Mesenchymal stem cell (in vitro differentiated cells and primary cell): ENCODE results near the gene MRPL50.

ENCODE experiments used
- DNase-seq: peaks from one replicate; pipeline ENCODE4 v3.0.0-alpha.2; 2013
- H2AFZ ChIP-seq: one replicate; pipeline ENCODE4 v1.6.1; 2013; ENCODE audit warnings: low read depth, mild to moderate bottlenecking, control low read depth, inconsistent platforms, low read length, moderate library complexity
- H2AK5ac ChIP-seq: 2 replicates; pipeline ENCODE4 v1.6.1; 2013; ENCODE audit warnings: low read length, moderate library complexity, mild to moderate bottlenecking, inconsistent platforms; ENCODE audit not compliant: severe bottlenecking
- H2BK120ac ChIP-seq: one replicate; pipeline ENCODE4 v1.6.1; 2013; ENCODE audit warnings: low read depth, mild to moderate bottlenecking, inconsistent platforms, low read length, moderate library complexity
- H2BK12ac ChIP-seq, 2 experiments: one replicate each; pipeline ENCODE4 v1.6.1; 2013; ENCODE audit warnings: inconsistent platforms in 2 of 2, low read length in 2 of 2, mild to moderate bottlenecking in 2 of 2, moderate library complexity in 2 of 2, control low read depth in 1 of 2
- H2BK15ac ChIP-seq: one replicate; pipeline ENCODE4 v1.6.1; 2013; ENCODE audit warnings: mild to moderate bottlenecking, low read depth, inconsistent platforms; ENCODE audit not compliant: poor library complexity, severe bottlenecking
- H2BK5ac ChIP-seq: 2 replicates; pipeline ENCODE4 v1.6.1; 2013; ENCODE audit warnings: low read depth, mild to moderate bottlenecking, low read length, control low read depth, inconsistent platforms; ENCODE audit not compliant: poor library complexity, severe bottlenecking
- H3K14ac ChIP-seq, 2 experiments: one replicate each; pipeline ENCODE4 v1.6.1; 2013; ENCODE audit warnings: inconsistent platforms in 2 of 2, low read length in 2 of 2, control low read depth in 1 of 2, mild to moderate bottlenecking in 1 of 2, moderate library complexity in 1 of 2
- H3K18ac ChIP-seq, 2 experiments: one replicate each; pipeline ENCODE4 v1.6.1; 2013; ENCODE audit warnings: inconsistent platforms in 2 of 2, low read length in 2 of 2, control low read depth in 1 of 2, low read depth in 1 of 2, mild to moderate bottlenecking in 1 of 2
- H3K23ac ChIP-seq, 2 experiments: one replicate each; pipeline ENCODE4 v1.6.1; 2013; ENCODE audit warnings: inconsistent platforms in 2 of 2, low read length in 2 of 2, mild to moderate bottlenecking in 2 of 2, moderate library complexity in 2 of 2, control low read depth in 1 of 2
- H3K27ac ChIP-seq: 2 replicates; pipeline ENCODE4 v1.5.1; 2013; ENCODE audit warnings: mild to moderate bottlenecking, moderate library complexity, low read length, control low read depth, inconsistent platforms; ENCODE audit not compliant: poor library complexity, severe bottlenecking
- H3K27me3 ChIP-seq, 2 experiments: 2 replicates each; pipeline versions ENCODE4 v1.6.1 to v1.7.0; 2013; ENCODE audit warnings: low read length in 2 of 2, mild to moderate bottlenecking in 2 of 2, moderate library complexity in 2 of 2, control low read depth in 1 of 2, inconsistent platforms in 1 of 2; ENCODE audit not compliant: control insufficient read depth in 1 of 2, insufficient read depth in 1 of 2
- H3K36me3 ChIP-seq, 2 experiments: 2 replicates each; pipeline versions ENCODE4 v1.6.1 to v1.7.0; 2013; ENCODE audit warnings: low read length in 2 of 2, control low read depth in 1 of 2, inconsistent platforms in 1 of 2, low read depth in 1 of 2, mild to moderate bottlenecking in 1 of 2; ENCODE audit not compliant: insufficient read depth in 2 of 2, control insufficient read depth in 1 of 2
- H3K4ac ChIP-seq, 2 experiments: one replicate each; pipeline ENCODE4 v1.6.1; 2013; ENCODE audit warnings: inconsistent platforms in 2 of 2, low read length in 2 of 2, mild to moderate bottlenecking in 2 of 2, moderate library complexity in 2 of 2, control low read depth in 1 of 2, low read depth in 1 of 2
- H3K4me1 ChIP-seq: 2 replicates; pipeline ENCODE4 v1.6.1; 2013; ENCODE audit warnings: low read depth, low read length, control low read depth; ENCODE audit not compliant: control insufficient read depth, insufficient read depth
- H3K4me2 ChIP-seq: 2 replicates; pipeline ENCODE4 v1.6.1; 2013; ENCODE audit warnings: low read length, mild to moderate bottlenecking, inconsistent platforms; ENCODE audit not compliant: poor library complexity, severe bottlenecking
- H3K4me3 ChIP-seq, 2 experiments: 2 replicates each; pipeline versions ENCODE4 v1.5.1 to v1.7.0; 2013; ENCODE audit warnings: low read length in 2 of 2, mild to moderate bottlenecking in 2 of 2, control low read depth in 1 of 2, low read depth in 1 of 2; ENCODE audit not compliant: insufficient read depth in 1 of 2
- H3K79me1 ChIP-seq: replicated peaks from 2 replicates; pipeline ENCODE4 v1.6.1; 2013; ENCODE audit warnings: mild to moderate bottlenecking, control low read depth, low read length, inconsistent platforms; ENCODE audit not compliant: poor library complexity, severe bottlenecking
- H3K9ac ChIP-seq: 2 replicates; pipeline ENCODE4 v1.7.0; 2013; ENCODE audit warnings: mild to moderate bottlenecking, low read length, moderate library complexity
- H3K9me3 ChIP-seq: 2 replicates; pipeline ENCODE4 v1.7.0; 2013; ENCODE audit warnings: mild to moderate bottlenecking, low read length; ENCODE audit not compliant: control insufficient read depth
- H4K8ac ChIP-seq: one replicate; pipeline ENCODE4 v1.6.1; 2013; ENCODE audit warnings: inconsistent platforms, mild to moderate bottlenecking, low read length, moderate library complexity
- H4K91ac ChIP-seq: one replicate; pipeline ENCODE4 v1.6.1; 2013; ENCODE audit warnings: mild to moderate bottlenecking, low read length, inconsistent platforms
- WGBS: methylation state at CpG from one replicate; pipeline ENCODE4 v1.1.7; 2013; ENCODE audit warnings: mixed read lengths; 5-methylcytosine and 5-hydroxymethylcytosine counted together

Gene MRPL50

GRCh38 chr9:101432740-101433139, 34.3 kb upstream of the MRPL50 start:
- peaks cover 3 to 6% of the 10 kb centered on the region in 2 experiments for H3K27me3 ChIP-seq
- no peak overlapping the region for H2BK15ac ChIP-seq
- no peak overlapping the region for H2BK120ac ChIP-seq
- H3K4me1 ChIP-seq, result no peaks in the 10 kb centered on the region
- H3K4ac ChIP-seq, result no peak overlapping the region
- WGBS, result 73% methylated on average over 1 of the region's 1 CpG
- no peak overlapping the region for H4K8ac ChIP-seq
- no peak overlapping the region for H3K14ac ChIP-seq
- no peak overlapping the region for H3K4me2 ChIP-seq
- no peak overlapping the region for H3K27ac ChIP-seq
- H3K36me3 ChIP-seq, result no peaks in the 10 kb centered on the region
- H2BK12ac ChIP-seq, result no peak overlapping the region
- no peaks in the 10 kb centered on the region for H3K9me3 ChIP-seq
- H3K4me3 ChIP-seq, result no peak overlapping the region
- H3K79me1 ChIP-seq, result no peaks in the 10 kb centered on the region
- H3K18ac ChIP-seq, result no peak overlapping the region
- no peak overlapping the region for H2AK5ac ChIP-seq
- no peak overlapping the region for H3K23ac ChIP-seq
- H4K91ac ChIP-seq, result no peak overlapping the region
- no peak overlapping the region for H3K9ac ChIP-seq
- H2BK5ac ChIP-seq, result no peak overlapping the region
- DNase-seq, result no peak
- H2AFZ ChIP-seq, result no peak overlapping the region

GRCh38 chr9:101432171-101432570, 33.8 kb upstream of the MRPL50 start:
- H4K91ac ChIP-seq, result no peak overlapping the region
- no peak overlapping the region for H2AFZ ChIP-seq
- H3K23ac ChIP-seq, result no peak overlapping the region
- H2BK12ac ChIP-seq, result no peak overlapping the region
- no peak overlapping the region for H2BK5ac ChIP-seq
- H3K9me3 ChIP-seq, result no peaks in the 10 kb centered on the region
- no peaks in the 10 kb centered on the region for H3K36me3 ChIP-seq
- no peak overlapping the region for H3K4ac ChIP-seq
- H3K18ac ChIP-seq, result no peak overlapping the region
- DNase-seq, result no peak
- no peak overlapping the region for H3K14ac ChIP-seq
- peaks cover 3 to 6% of the 10 kb centered on the region in 2 experiments for H3K27me3 ChIP-seq
- H3K27ac ChIP-seq, result no peak overlapping the region
- H3K79me1 ChIP-seq, result no peaks in the 10 kb centered on the region
- H2AK5ac ChIP-seq, result no peak overlapping the region
- H2BK15ac ChIP-seq, result no peak overlapping the region
- no peak overlapping the region for H3K4me3 ChIP-seq
- no peak overlapping the region for H3K9ac ChIP-seq
- no peak overlapping the region for H2BK120ac ChIP-seq
- no peak overlapping the region for H4K8ac ChIP-seq
- H3K4me1 ChIP-seq, result no peaks in the 10 kb centered on the region
- H3K4me2 ChIP-seq, result no peak overlapping the region

DNA sequence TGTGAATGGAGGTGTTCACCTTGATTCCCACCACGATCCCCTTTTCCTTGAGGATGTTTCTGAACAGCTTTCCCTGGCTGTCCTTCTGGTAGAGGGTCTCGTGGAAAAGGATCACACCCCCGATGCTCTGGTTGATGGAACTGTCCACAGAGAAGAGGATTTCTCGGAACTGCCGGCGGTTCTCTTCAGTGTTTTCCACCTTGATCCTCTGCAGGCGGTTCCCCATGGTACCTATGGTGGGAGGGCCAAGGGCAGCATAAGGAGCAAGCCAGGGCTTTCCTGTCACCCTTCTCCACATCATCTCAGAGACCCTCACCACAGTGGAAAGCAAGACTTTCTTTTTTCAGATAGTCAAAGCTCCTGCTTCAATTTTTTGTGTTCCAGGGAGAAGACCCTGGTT, 31.3 kb upstream of the MRPL50 start:
- H3K4me3 ChIP-seq, result no peak overlapping the region
- H2BK15ac ChIP-seq, result no peak overlapping the region
- no peak overlapping the region for H3K23ac ChIP-seq
- no peak overlapping the region for H3K9ac ChIP-seq
- H3K18ac ChIP-seq, result no peak overlapping the region
- no peaks in the 10 kb centered on the region for H3K36me3 ChIP-seq
- H2BK12ac ChIP-seq, result no peak overlapping the region
- no peak overlapping the region for H2BK120ac ChIP-seq
- H2BK5ac ChIP-seq, result no peak overlapping the region
- H3K27me3 ChIP-seq, result peaks cover 3 to 6% of the 10 kb centered on the region in 2 experiments
- H4K8ac ChIP-seq, result no peak overlapping the region
- H3K27ac ChIP-seq, result no peak overlapping the region
- no peak overlapping the region for H3K4me2 ChIP-seq
- H3K4ac ChIP-seq, result no peak overlapping the region
- H3K79me1 ChIP-seq, result no peaks in the 10 kb centered on the region
- no peaks in the 10 kb centered on the region for H3K9me3 ChIP-seq
- DNase-seq, result no peak
- 70% methylated on average over 7 of the region's 7 CpGs for WGBS
- no peak overlapping the region for H2AK5ac ChIP-seq
- H3K14ac ChIP-seq, result no peak overlapping the region
- H3K4me1 ChIP-seq, result no peaks in the 10 kb centered on the region
- H4K91ac ChIP-seq, result no peak overlapping the region
- no peak overlapping the region for H2AFZ ChIP-seq

GRCh38 chr9:101428909-101429308, 30.5 kb upstream of the MRPL50 start:
- Histone ChIP-seq H3K4ac (no peak overlapping the region), H3K27me3 (peaks cover 3 to 6% of the 10 kb centered on the region in 2 experiments), H2BK120ac (no peak overlapping the region), H3K23ac (no peak overlapping the region), H3K36me3 (no peaks in the 10 kb centered on the region), H3K9ac (no peak overlapping the region), H2BK15ac (no peak overlapping the region), H4K91ac (no peak overlapping the region), H2BK5ac (no peak overlapping the region), H4K8ac (no peak overlapping the region), H3K14ac (no peak overlapping the region), H3K4me3 (no peak overlapping the region), H2AK5ac (no peak overlapping the region), H3K27ac (no peak overlapping the region), H3K9me3 (no peaks in the 10 kb centered on the region), H3K4me2 (no peak overlapping the region), H3K4me1 (no peaks in the 10 kb centered on the region), H2BK12ac (no peak overlapping the region), H2AFZ (no peak overlapping the region), H3K79me1 (no peaks in the 10 kb centered on the region), H3K18ac (no peak overlapping the region)
- 63% methylated on average over 2 of the region's 3 CpGs for WGBS
- DNase-seq, result no peak
